ENCODE data around the gene GRIK3.
A peak's percentile ranks its signal among the peaks of the same experiment; 100 is the strongest.

Gene GRIK3

DNA sequence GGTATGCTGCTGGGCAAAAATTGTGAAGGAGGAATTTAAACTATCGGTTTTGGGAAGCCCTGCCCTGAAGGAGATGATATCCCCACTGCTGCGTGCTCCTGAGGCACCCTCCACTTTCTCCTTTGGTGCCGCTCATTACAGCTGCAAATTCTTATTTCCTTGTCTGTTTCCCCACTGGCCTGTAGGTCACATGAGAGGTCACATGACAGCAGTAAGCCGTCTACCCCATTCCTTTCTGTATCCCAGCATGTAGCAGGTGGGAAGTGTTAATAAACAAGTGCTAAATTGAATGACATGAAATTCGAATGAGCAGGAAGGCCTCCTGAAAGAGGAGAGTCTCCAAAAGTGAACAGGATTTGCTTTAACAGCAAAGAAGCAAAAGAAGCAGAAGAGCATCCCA, 58.7 kb downstream of the GRIK3 start:
- DNase-seq, result no peak

GRCh38 chr1:36973056-36973455, 61.3 kb downstream of the GRIK3 start:
- no peak for DNase-seq

- no peak for DNase-seq
Measured at GRCh38 chr1:36971852-36972618, 62.3 kb downstream of the GRIK3 start.

GRCh38 chr1:36968730-36969129, 65.6 kb downstream of the GRIK3 start:
- no peak for DNase-seq

DNA sequence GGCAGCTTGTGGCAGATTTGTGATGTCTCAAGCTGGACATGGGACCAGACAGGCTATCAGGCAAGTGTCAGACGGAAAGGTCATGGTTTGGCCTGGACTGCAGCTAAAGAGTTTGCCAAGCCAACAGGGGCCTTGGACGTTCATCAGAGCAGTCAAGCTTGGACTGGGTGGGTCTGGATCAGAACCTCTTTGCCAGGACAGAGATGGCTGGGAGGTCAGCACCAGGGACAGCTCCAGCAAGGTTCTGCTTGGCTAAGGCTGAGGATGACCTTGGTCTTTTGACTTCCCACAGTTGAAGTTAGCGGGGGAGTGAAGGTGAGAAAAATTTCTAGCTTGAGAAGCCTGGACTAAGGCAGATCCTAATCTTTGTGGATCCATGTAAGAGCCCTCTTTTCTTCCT, 68.1 kb downstream of the GRIK3 start:
- DNase-seq, result peak; percentile 15

DNA sequence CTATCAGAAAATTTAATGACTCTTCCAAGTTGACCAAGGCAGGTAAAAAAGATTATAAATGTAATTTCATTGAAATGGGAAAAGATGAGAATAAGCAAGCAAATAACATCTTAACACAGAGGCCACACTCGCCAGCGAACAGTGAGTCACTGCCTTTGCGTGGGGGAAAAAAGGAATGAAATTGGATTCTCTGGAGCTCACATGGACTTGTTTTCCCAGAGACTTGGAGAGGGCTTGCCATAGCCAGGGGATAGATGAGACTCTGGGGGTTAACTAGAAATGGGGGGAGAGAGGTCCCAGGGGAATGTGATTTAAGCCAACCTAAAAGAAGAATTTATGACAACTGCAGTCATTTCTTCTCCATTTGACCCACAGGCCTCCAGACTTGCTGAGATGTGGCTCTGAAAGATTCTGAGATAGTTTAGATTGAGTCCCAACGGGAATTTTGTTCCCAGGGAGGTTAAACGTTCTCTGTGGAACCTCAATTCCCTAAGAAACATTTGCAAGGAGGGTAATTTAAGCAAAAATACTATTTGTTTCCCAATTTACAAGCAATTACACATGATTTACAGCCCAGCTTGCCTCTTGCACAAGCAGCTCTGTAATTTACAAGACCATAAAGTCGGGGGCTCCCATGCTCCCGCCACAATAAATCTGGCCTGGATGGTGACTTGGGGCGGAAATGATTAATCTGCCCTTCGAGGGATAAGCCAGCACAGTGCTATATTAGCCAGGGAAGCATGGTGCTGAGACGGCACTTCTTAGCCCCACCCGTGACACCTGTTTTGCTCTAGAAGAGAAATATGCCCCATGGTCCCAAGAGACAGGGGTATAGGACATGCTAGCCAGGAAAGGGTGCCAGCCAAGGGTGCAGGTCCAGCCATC, 68.8 kb downstream of the GRIK3 start:
- no peak for DNase-seq

DNA sequence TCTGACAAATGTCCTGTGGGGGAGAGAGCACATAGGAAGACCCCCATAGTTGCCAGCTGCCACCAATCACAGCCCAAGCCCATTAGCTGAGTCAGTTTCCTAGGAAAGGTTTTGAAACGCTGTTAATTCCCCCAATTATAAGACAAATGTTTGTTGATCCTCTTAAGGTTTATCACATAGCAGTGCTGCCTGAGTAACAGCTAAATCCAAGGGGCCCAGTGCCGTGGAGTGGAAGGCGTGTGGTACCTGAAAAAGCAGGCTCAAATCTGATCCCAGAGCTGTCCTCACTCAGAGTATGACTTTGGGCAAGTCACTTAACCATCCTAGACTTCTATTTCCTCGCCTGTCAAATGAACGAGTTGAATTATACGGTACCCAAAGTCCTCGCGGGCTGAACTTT, 69.5 kb downstream of the GRIK3 start:
- no peak for DNase-seq

DNA sequence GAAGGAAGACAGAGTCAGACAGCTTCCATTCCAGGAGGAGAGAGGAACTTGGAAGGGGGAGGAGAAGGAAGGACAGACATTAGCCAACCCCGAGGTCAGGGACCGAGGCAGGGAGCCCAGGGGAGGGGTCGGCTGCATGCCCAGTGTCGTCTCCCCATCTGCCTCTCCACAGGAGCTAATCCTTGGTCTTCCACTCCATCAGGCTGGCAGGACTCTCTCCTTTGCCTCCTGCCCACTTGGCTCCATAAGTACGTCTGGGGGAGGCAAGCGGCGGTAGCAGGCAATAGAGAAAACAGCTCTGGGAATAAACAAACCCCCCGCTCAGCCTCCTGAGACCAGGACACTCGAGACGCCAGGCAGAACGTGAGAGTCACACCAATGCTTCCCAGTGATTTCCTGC, 71.3 kb downstream of the GRIK3 start:
- DNase-seq, result no peak

DNA sequence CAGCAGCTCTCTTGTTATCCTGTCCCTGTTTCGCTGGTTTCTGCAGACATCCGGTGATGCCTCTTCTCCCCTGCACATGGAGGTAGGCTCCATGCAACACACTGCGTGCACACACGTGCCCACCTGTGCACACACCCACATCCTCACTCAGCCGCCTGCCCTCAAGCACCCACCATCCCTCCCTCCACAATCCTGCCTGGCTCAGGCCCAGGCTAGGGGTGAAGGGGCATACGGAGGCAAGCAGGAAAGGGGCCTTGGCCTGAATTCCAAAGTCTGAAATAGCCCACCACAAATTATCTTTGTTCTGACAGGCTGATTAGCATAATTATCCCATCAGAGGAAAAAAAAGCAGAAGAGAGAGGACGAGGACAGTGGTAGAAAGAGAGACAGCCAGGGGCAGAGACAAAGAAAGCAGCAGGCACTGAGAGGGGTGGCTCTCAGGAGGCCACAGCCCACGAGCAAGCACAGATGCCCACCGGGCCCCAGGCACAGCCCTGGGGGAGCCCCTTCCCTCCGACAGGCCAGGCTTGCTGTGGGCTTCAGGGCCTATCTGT, 73.2 kb downstream of the GRIK3 start:
- no peak for DNase-seq

DNA sequence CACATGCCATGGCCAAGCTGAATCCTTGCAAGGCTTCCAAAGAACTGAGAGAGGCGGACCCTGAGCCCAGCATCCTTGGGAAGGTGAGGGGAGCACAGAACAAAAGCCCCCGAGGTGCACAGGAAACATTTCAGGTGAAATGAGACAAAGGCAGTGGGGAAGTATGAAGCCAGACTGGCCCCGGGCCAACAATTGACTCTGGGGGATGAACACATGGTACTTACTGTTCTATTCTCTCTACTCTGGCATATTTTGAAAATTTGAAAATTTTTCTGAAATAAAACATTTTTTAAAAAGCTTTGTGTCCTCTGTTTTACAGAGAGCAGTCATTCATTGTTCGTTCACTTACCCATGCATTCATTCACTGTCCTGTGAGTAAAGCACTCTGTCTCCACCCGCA, 77.7 kb downstream of the GRIK3 start:
- no peak for DNase-seq

DNA sequence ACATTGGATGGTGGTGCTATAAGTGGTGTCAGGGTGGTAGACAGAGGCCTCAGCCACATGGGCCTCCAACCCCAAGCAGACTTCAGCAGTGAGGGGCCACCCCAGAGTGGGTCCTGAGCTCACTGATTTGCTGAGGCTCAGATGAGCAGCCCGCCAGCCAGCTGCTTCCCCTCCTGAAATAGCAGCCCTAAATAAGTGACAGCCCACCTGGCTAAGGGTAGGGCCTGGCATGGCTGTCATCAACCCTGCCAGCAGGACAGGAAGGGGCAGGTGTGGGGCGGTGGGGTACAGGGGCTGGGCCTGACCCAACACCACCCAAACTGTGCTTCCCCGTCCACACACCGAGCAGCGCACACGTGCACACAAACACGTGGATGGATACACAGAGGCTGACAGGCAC, 79.3 kb downstream of the GRIK3 start:
- DNase-seq, result no peak

GRCh38 chr1:36953061-36953460, 81.3 kb downstream of the GRIK3 start:
- no peak for DNase-seq

DNA sequence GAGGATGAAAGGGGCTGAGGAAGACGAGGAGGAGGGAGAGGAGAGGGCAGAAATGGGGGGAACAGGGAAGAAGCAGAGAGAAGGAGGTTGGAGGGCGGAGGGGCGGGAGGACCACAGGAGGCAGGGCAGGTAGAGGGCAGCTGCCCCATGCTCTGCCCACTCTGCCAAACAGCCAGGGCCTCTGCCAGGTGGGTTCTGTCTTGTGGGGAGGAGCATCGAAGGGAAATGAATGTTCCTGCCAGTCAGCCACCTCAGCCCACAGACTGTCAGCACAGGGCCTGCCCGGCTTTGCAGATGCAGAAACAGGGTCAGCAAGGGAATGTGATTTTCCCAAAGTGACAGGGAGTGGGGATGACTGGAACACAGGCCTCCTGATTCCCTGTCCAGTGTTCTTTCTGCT, 82.6 kb downstream of the GRIK3 start:
- DNase-seq, result no peak

DNA sequence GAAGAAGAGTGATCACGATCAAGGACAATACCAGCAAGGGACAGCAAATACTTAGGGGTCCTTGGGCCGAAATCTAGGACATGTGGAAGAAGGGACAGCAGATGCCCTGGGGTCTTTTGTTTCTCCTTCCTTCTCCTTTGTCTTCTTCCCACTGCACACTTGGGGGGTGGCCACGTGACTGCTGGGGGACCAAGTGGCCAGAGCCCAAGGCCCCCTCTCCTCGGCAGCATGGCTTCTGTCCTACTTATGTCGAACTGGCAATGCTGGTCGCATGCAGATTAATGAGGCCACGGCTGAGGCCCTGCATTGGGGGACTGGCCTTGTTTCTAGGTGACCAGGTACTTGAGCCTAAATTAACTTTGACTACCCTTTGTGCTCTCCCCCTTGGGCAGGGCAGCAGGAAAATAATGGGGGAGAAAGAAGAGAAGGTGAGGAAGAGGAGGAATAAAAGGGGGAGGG, 83.0 kb downstream of the GRIK3 start:
- DNase-seq, result no peak

GRCh38 chr1:36950604-36951291, 83.6 kb downstream of the GRIK3 start:
- no peak for DNase-seq

GRCh38 chr1:36948606-36949005, 85.7 kb downstream of the GRIK3 start:
- no peak for DNase-seq

DNA sequence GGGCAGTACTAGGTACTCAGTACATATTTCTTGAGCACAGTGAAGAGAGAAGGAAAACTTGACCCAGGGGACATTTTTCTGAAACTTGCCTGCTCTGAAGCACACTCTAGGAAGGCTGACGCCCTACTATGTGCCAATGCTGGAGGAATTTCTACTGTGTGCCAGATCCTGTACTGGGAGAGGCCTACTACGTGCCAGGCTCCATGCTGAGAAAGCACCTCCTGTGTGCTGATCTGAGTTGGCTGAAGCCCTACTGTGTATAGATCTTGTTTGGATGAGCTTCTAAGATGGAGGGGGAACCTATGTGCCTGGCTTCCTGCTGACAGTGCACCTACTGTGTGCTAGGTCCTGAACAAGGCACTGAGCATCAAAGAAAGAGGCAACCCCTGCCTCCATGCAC, 86.2 kb downstream of the GRIK3 start:
- no peak for DNase-seq

DNA sequence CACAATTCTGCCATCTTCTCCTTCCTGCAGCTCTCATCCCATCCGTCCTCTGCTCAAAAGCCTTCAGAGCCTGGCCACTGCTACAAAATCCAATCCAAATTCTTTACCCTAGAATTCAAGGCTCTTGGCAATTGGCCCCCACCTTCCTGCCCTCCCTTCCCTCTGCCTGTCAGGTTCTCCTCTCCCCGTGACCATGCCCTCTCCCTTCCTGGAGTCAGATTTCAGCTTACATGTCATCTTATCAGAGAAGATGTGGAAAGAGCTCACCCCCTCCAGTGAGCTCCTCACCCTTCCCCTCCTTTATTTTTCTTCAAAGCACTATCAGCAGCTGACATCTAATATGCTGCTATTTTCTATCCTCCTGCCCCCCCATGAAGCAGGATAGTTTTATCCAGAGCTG, 86.9 kb downstream of the GRIK3 start:
- DNase-seq, result no peak

DNA sequence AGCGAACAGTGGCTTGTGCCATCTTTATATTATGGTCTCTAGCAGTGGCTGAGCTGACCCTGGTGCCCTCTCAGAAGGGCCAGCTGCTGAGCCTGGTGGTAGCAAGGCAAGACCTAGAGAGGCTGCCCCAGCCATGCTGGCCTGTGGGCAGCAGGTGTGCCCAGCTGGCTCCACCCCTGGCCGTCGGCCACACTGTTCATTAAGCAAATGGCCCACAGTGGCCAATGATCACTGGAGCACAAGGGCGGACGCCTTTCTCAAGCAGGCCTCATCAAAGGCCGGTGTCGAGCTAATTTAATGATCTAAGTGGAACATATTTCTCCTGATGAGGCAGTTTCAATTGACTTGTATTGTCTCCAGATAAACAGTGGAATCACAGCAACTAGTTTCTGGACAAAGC, 89.4 kb downstream of the GRIK3 start:
- no peak for DNase-seq

DNA sequence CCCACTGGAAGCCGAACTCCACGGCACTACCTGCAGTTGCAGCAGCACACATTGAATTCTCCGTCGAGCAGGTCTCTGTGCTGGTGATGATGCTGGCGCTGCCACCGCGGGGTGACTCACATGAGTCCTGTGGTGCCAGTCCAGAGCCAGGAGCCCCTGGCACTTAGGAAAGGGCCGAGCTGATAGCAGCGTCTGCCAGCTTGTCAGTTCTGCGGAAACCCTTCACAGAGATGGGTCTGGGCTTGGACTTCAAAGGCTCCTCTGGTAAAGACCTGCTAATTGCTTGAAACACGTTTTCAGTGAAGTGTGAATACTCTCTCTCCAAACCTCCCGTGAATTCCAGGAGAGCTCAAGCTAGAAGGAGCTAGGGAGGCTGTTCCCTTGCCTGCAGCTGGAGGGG, 92.2 kb downstream of the GRIK3 start:
- DNase-seq, result no peak

- no peak for DNase-seq
Measured at GRCh38 chr1:36941316-36941978, 92.9 kb downstream of the GRIK3 start.

- DNase-seq, result no peak
Measured at GRCh38 chr1:36938819-36939218, 95.5 kb downstream of the GRIK3 start.

DNA sequence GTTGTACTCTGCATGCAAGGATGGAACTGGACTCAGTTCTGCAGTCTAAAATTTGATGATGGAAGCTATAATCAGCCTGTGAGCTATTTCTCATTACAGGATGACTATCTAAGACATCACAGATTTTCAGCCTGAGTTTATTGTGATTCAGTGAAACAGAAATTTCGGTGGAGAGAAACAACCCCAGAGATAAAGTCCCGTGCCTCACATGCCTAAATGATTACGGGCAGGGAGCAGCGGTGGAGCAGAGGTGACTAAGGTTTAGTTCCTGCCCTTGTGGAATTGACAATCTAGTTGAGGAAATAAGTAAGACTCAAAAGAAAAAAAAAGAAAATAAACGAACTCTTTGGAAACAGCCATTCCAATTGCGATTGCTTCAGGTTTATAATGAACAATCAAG, 96.9 kb downstream of the GRIK3 start:
- DNase-seq, result no peak

Measured in stimulated activated CD4-positive, alpha-beta T cell treated with anti-CD3 and anti-CD28 coated beads, Interleukin-12 subunit alpha, Interleukin-12 subunit beta, amount 100 ng/mL, for 4 hours (primary cell).